ENCODE results near the gene GPRIN2. TPM values are rescaled to one million over a fixed set of nuclear protein-coding genes. Genes with fewer than 3 reads are reported as not detected.
"Not testable (repeated sequence)": the region's sequence is repeated elsewhere in the genome, so short reads cannot be mapped to it uniquely, and the experiment has no call there.

The GPRIN2 gene
- total and polyA plus RNA-seq, 5 donors = not detected

DNA sequence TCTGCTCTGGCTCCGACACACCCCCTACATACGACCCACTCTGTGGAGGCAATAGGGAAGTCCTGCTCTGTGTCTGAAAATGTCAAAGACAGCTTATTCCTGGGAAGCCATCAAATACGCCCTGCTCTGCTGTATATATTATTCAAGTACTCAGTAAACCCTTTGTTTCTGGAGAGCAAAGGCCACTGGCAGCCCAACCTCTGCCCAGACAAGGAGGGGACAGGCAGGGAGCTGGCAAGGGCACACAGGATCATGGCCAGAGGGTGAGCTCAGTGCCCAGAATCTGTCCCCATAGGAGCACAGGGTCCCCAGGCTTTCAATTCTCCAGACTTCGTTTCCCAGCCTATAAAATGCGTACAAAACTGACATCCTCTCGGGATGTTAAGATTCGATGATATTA is 43.7 kb downstream of the GPRIN2 start:
- intact Hi-C loops (cut with DNase I); ATAC-seq: not testable (repeated sequence)

DNA sequence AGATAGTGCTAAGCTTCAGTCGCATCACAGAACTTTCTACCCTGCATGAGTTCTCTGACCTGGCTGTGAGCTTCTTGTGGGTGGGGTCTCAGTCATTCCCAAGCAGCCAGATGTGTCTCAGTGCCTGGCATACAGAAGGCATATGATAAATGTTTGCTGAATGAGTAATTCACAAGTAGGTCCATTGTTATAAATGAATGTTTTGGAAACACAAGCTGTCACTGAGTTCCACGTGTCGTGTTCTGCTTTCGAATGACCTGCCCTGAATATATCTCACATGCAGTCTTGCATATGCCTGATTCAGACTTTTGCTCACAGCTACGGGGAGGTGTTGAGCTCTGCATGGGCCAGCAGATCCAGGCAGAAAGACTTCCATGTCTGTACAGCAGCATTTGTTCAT is 44.5 kb downstream of the GPRIN2 start:
- H3K27ac ChIP-seq (ENCODE audit: low read length); ATAC-seq; DNase-seq; intact Hi-C loops (cut with DNase I); H3K4me1 ChIP-seq (ENCODE audit: control insufficient read depth, insufficient read depth, low read length); H3K27me3 ChIP-seq (ENCODE audit: control insufficient read depth, insufficient read depth); H3K9me3 ChIP-seq (ENCODE audit: control insufficient read depth, low read length); H3K4me3 ChIP-seq (ENCODE audit: low read length): not testable (repeated sequence)
- whole genome bisulfite sequencing = no CpG with 5 or more reads among the region's 5 CpGs

More for the DNA sequence above, 43.7 kb downstream of the GPRIN2 start:
- not testable (repeated sequence) for H3K4me1 ChIP-seq (ENCODE audit: control insufficient read depth, insufficient read depth, low read length); H3K4me3 ChIP-seq (ENCODE audit: low read length); H3K27me3 ChIP-seq (ENCODE audit: control insufficient read depth, insufficient read depth); DNase-seq; H3K27ac ChIP-seq (ENCODE audit: low read length); H3K9me3 ChIP-seq (ENCODE audit: control insufficient read depth, low read length)
- 96% methylated on average over 3 of the region's 7 CpGs for WGBS

Other genes starting within 250 kb of the GPRIN2 start
- 1 to 10 TPM in 2 of 4 donors, under 1 TPM in 2; 0.41 to 1.6 (median 0.90) TPM for gene ANXA8L1, start 180.9 kb downstream of the GPRIN2 start, total RNA-seq
- gene ANXA8L1, start 180.9 kb downstream of the GPRIN2 start, polyA plus RNA-seq = 0.16 TPM
- gene NPY4R, start 90.7 kb downstream of the GPRIN2 start, total RNA-seq = under 1 TPM in 2 of 4 donors, not detected in 2; 0.19 to 0.40 TPM
- gene NPY4R, start 90.7 kb downstream of the GPRIN2 start, polyA plus RNA-seq = 0.09 TPM
- 1 to 10 TPM; 2.7 to 4.1 (median 3.5) TPM for gene SYT15, start 22.5 kb upstream of the GPRIN2 start, total RNA-seq
- 2.6 TPM for gene SYT15, start 22.5 kb upstream of the GPRIN2 start, polyA plus RNA-seq